Lower lobe of right lung (tissue), 2 donors: ENCODE measurements around the gene LHFPL6. TPM values are rescaled to one million over a fixed set of nuclear protein-coding genes. Genes with fewer than 3 reads are reported as not detected.
A peak's percentile ranks its signal among the peaks of the same experiment; 100 is the strongest.
"Not testable (repeated sequence)": the region's sequence is repeated elsewhere in the genome, so short reads cannot be mapped to it uniquely, and the experiment has no call there.

Source experiments
- ATAC-seq, 2 donors: fragments of 200-7000 bp; cut with Tn5 transposase; one replicate each; pipeline ENCODE4 v1.9.1; 2020 to 2022; ENCODE audit warnings: mild to moderate bottlenecking in 2 of 2, moderate library complexity in 2 of 2
- DNase-seq: peaks from one replicate; pipeline ENCODE4 v3.0.0-alpha.2; 2020
- H3K27ac ChIP-seq: fragments of 200-600 bp; one replicate; pipeline ENCODE4 v1.8.0; 2022
- H3K27me3 ChIP-seq: fragments of 200-600 bp; one replicate; pipeline ENCODE4 v1.8.0; 2022; ENCODE audit warnings: low read depth
- H3K36me3 ChIP-seq: fragments of 200-600 bp; one replicate; pipeline ENCODE4 v1.8.0; 2022; ENCODE audit warnings: mild to moderate bottlenecking
- H3K4me1 ChIP-seq: fragments of 200-600 bp; one replicate; pipeline ENCODE4 v1.8.0; 2022
- H3K4me3 ChIP-seq: fragments of 200-600 bp; one replicate; pipeline ENCODE4 v1.8.0; 2022; ENCODE audit warnings: mild to moderate bottlenecking
- H3K9me3 ChIP-seq: fragments of 200-600 bp; one replicate; pipeline ENCODE4 v1.8.0; 2022
- intact Hi-C: fragments of 100-400 bp; cut with DNase I; formaldehyde crosslinking; loops from one replicate; pipeline ENCODE4 v1.11.0; 2022
- total RNA-seq: library from RNA; stranded (reverse); fragmentation: NEBNext Ultra II Directional; extraction: Animal tissue kit (Norgen Biotek cat#: 25700); gene quantifications from one replicate; pipeline ENCODE4 v1.2.1, GENCODE V29; 2021
- TF ChIP-seq, protein P1 (sequence below): fragments of 200-600 bp; IDR thresholded peaks from one replicate; pipeline ENCODE4 v1.8.0; 2022; ENCODE audit warnings: antibody characterized with exemption, mild to moderate bottlenecking
- donor health status: DM: no; HTN: yes; CAD: no; lungs with severe emphysema.

The LHFPL6 gene
- total RNA-seq, 1 donor from 2014 or later = 68.7 TPM

DNA sequence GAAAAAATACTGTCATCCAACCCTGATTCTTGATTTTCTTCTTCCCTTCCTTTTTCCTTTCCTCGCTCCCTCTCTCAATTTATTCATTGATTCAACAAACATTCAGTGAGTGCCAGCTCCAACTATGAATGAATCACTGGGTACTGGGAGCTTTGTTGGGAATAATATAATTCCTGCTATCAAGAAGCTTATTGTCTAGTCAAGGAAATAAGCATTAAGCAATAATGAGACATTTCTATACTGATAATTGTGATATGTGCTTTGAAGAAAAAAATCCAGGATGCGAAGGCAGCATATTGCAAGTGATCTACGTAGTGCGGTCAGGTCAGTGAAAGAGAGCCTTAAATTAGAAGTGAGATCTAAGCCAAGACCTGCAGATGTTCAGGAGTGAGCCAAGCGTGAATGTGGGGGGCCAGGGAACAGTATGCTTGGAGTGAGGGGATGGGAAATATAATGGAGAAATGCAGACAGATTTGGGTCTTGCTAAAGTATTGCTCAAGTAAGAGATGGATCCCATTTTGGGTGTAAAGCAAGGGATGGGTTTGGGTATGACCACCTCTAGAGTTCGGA is 253.5 kb downstream of the LHFPL6 start:
- intact Hi-C loops = no loop called here
- Histone ChIP-seq H3K27me3 (no peaks in the 10 kb centered on the region), H3K36me3 (no peaks in the 10 kb centered on the region), H3K4me1 (peaks cover 12% of the 10 kb centered on the region), H3K9me3 (no peaks in the 10 kb centered on the region), H3K27ac (no peak overlapping the region), H3K4me3 (no peak overlapping the region)
- TF ChIP-seq, protein P1, sequence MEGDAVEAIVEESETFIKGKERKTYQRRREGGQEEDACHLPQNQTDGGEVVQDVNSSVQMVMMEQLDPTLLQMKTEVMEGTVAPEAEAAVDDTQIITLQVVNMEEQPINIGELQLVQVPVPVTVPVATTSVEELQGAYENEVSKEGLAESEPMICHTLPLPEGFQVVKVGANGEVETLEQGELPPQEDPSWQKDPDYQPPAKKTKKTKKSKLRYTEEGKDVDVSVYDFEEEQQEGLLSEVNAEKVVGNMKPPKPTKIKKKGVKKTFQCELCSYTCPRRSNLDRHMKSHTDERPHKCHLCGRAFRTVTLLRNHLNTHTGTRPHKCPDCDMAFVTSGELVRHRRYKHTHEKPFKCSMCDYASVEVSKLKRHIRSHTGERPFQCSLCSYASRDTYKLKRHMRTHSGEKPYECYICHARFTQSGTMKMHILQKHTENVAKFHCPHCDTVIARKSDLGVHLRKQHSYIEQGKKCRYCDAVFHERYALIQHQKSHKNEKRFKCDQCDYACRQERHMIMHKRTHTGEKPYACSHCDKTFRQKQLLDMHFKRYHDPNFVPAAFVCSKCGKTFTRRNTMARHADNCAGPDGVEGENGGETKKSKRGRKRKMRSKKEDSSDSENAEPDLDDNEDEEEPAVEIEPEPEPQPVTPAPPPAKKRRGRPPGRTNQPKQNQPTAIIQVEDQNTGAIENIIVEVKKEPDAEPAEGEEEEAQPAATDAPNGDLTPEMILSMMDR = no peak
- DNase-seq = no peak
- no peak for ATAC-seq

DNA sequence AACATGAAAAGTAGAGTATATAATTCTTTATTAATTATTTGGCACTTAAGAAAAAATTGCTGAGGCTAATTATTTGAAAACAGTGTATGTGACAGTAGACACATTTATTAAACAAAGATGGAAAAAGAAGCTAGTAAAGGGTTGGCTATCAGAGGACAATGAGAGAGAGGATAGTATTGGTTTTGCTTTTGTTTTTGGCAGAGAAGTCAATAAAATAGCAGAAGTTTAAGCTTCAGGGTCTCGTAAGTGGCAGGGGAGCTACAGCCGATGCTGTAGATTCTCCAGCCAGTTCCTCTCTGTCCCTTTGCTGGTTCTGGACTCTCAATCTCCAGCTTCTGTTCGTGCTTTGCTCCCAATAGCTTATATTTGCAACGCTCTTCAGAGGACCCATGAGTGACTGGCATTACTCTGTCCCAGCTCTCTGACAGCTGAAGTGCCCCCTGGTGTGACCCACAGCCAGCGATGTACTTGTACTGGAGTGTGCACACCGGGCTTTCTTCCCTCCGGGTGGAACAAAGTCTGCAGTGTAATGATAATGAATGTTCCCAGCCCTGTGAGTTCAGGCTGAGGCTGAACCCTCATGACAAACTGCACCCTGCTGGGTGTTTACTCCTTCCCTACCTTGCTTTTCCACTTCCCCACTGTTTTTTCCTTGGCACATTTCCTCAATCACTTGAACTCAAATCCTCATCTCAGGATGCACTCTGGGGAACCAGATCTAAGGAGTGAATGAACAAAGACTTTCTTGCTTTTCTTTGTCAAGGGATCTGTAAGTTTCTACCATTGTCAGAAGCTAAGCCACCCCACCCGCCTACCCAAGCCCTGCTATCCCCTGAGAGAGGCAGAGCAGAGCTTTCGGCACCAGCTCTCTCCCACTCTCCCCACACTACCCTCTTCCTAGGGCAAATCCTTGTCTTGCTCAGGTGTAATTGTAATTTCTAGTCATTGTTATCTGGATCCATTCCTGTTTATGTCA is 254.8 kb downstream of the LHFPL6 start:
- H3K27ac ChIP-seq = no peak overlapping the region
- ATAC-seq (peak; percentile 58 to 65), DNase-seq (no peak)
- peaks cover 12% of the 10 kb centered on the region for H3K4me1 ChIP-seq
- H3K27me3 ChIP-seq = no peaks in the 10 kb centered on the region
- H3K36me3 ChIP-seq = no peaks in the 10 kb centered on the region
- intact Hi-C loops = no loop called here
- no peak overlapping the region for H3K4me3 ChIP-seq
- TF ChIP-seq, protein P1 = no peak
- H3K9me3 ChIP-seq = no peaks in the 10 kb centered on the region

DNA sequence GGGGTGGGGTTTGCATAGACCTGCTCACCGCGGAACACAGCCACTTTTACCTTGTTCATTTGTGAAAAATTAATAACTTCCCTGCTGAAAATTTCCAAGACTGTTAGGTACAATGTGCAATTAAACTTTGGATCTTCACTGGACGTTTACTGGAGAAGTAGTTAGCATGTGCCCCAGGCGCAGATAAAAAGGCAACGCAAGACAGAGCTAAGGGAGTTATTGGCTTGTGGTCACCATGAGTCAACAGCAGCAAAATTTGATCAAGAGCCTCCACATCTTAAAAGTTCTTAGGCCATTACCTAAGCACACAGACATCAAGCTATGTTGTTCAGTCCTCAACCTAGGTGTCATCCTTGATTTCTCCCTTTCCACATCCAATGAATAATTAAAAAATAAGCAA is 257.0 kb downstream of the LHFPL6 start:
- H3K27ac ChIP-seq = no peak overlapping the region
- no peak overlapping the region for H3K4me3 ChIP-seq
- ATAC-seq (no peak), DNase-seq (no peak)
- H3K4me1 ChIP-seq = peaks cover 12% of the 10 kb centered on the region
- H3K27me3 ChIP-seq = no peaks in the 10 kb centered on the region
- no peaks in the 10 kb centered on the region for H3K36me3 ChIP-seq
- no peaks in the 10 kb centered on the region for H3K9me3 ChIP-seq
- intact Hi-C loops = no loop called here
- TF ChIP-seq, protein P1 = no peak

DNA sequence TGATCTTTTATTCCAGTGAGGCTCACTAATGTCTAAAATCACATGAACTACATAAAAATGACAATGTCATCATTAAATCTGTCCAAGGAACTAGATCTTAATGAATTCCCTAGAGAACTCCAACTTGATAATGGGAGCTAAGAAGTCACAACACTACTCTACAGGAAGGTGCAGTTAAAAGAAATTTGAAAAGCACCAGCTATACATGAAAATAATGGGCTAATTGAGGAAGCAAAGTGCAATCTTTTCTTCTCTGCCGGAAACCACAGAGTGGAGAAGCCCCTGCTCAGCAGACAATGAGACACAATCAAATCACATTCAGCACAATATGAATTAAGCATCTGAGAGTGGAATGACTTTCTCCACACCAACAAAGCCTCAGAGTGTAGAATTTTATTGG is 261.7 kb downstream of the LHFPL6 start:
- Histone ChIP-seq H3K9me3 (no peaks in the 10 kb centered on the region), H3K4me3 (no peak overlapping the region), H3K36me3 (no peaks in the 10 kb centered on the region), H3K27me3 (no peaks in the 10 kb centered on the region), H3K27ac (no peak overlapping the region), H3K4me1 (no peaks in the 10 kb centered on the region)
- DNase-seq = no peak
- intact Hi-C loops = no loop called here
- ATAC-seq = no peak
- TF ChIP-seq, protein P1 = no peak

DNA sequence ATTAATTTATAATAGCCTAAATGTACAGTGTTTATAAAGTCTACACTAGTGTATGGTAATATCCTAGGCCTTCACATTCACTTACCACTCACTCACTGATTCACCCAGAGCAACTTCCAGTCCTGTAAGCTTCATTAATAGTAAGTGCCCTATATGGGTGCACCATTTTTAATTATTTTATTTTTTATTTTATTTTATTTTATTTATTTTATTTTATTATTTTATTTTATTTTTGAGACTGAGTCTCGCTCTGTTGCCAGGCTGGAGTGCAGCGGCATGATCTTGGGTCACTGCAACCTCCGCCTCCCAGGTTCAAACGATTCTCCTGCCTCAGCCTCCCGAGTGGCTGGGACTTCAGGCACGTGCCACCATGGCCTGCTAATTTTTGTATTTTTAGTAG is 264.9 kb downstream of the LHFPL6 start:
- intact Hi-C loops, ATAC-seq, H3K36me3 ChIP-seq, H3K27me3 ChIP-seq, H3K27ac ChIP-seq, H3K9me3 ChIP-seq, DNase-seq, H3K4me3 ChIP-seq, H3K4me1 ChIP-seq: not testable (repeated sequence)

DNA sequence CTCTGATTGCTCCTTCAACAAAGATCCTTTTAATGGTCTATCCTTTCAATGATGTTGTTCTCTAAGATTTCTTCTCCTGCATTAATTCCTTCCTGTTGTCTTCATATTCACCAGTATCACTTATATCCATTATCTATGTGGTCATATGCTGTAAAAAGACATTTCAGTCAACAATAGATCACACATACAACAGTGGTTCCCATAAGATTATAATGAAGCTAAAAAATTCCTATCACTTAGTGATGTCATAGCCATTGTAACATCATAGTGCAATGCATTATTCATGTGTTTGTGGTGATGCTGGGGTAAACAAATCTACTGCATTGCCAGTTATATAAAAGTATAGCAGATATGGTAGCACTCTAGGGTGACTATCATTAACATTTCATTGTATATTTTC is 266.1 kb downstream of the LHFPL6 start:
- no peaks in the 10 kb centered on the region for H3K9me3 ChIP-seq
- no peaks in the 10 kb centered on the region for H3K4me1 ChIP-seq
- H3K4me3 ChIP-seq = no peak overlapping the region
- DNase-seq (no peak), ATAC-seq (no peak)
- no peaks in the 10 kb centered on the region for H3K27me3 ChIP-seq
- no peak overlapping the region for H3K27ac ChIP-seq
- H3K36me3 ChIP-seq = no peaks in the 10 kb centered on the region
- intact Hi-C loops = no loop called here
- TF ChIP-seq, protein P1 = no peak
